H1 (cell line): ENCODE data around the gene ST8SIA3. TPM values are rescaled to one million over a fixed set of nuclear protein-coding genes. Genes with fewer than 3 reads are reported as not detected.
A peak's percentile ranks its signal among the peaks of the same experiment; 100 is the strongest.

ENCODE experiments used
- CTCF ChIA-PET: fragments of 300-600 bp; sonication (Branson Sonifier 250); formaldehyde crosslinking; loops from one replicate; lab custom pipeline; 2021; ENCODE audit not compliant: partially characterized antibody; lab: Charles Lee
- POLR2A ChIA-PET: fragments of 300-600 bp; sonication (Branson Sonifier 250); formaldehyde crosslinking; loops from one replicate; lab custom pipeline; 2021; ENCODE audit warnings: inconsistent platforms; ENCODE audit not compliant: partially characterized antibody; lab: Charles Lee
- DNase-seq, 2 experiments: peaks; one replicate each; pipeline versions ENCODE4 v3.0.0 to v3.0.0-alpha.2; 2010 to 2022; ENCODE audit warnings: low spot score in 2 of 2, low read depth in 1 of 2, mixed read lengths in 1 of 2
- FAIRE-seq: peaks from 2 replicates; lab custom pipeline; 2011; peaks lifted over from hg19 to GRCh38; lab: Jason Lieb, UNC
- H2AFZ ChIP-seq: 2 replicates; pipeline ENCODE4 v1.8.1; 2012; ENCODE audit warnings: low read length, inconsistent platforms
- H2AK5ac ChIP-seq: 2 replicates; pipeline ENCODE4 v1.6.1; 2013; ENCODE audit warnings: low read depth, low read length
- H2BK120ac ChIP-seq: replicated peaks from 2 replicates; pipeline ENCODE3; 2013; ENCODE audit warnings: low read depth, low read length, inconsistent platforms
- H2BK12ac ChIP-seq: 2 replicates; pipeline ENCODE4 v1.6.1; 2013; ENCODE audit warnings: low read depth, low read length
- H2BK15ac ChIP-seq: 2 replicates; pipeline ENCODE4 v1.6.1; 2013; ENCODE audit warnings: low read length
- H2BK20ac ChIP-seq: 2 replicates; pipeline ENCODE4 v1.6.1; 2013; ENCODE audit warnings: low read length
- H2BK5ac ChIP-seq: 2 replicates; pipeline ENCODE4 v1.6.1; 2013; ENCODE audit warnings: low read depth, low read length
- H3K14ac ChIP-seq: 2 replicates; pipeline ENCODE4 v1.6.1; 2013; ENCODE audit warnings: inconsistent platforms; ENCODE audit not compliant: insufficient read length
- H3K18ac ChIP-seq: 2 replicates; pipeline ENCODE4 v1.6.1; 2013; ENCODE audit warnings: low read length; ENCODE audit errors: extremely low read depth
- H3K23ac ChIP-seq: 2 replicates; pipeline ENCODE4 v1.6.1; 2013; ENCODE audit warnings: inconsistent platforms; ENCODE audit not compliant: insufficient read length
- H3K23me2 ChIP-seq: 2 replicates; pipeline ENCODE4 v1.6.1; 2013; ENCODE audit warnings: low read depth, low read length
- H3K27ac ChIP-seq: 2 replicates; pipeline ENCODE4 v1.6.1; 2011; ENCODE audit warnings: low read depth, low read length, inconsistent platforms
- H3K27me3 ChIP-seq, 4 experiments: replicated peaks in 1 of 4; 1 replicate in 1 of 4; 2 replicates in 3 of 4; pipeline versions ENCODE4 v1.6.1 to v1.8.1; 2011 to 2013; ENCODE audit warnings: low read length in 3 of 4, mild to moderate bottlenecking in 3 of 4, inconsistent platforms in 2 of 4, mixed read lengths in 2 of 4, moderate library complexity in 1 of 4; ENCODE audit not compliant: control insufficient read depth in 3 of 4, insufficient read depth in 3 of 4; ENCODE audit errors: extremely low read depth in 1 of 4
- H3K36me3 ChIP-seq, 4 experiments: 2 replicates each; pipeline versions ENCODE4 v1.6.1 to v1.8.1; 2011 to 2013; ENCODE audit warnings: mild to moderate bottlenecking in 4 of 4, low read length in 3 of 4, moderate library complexity in 2 of 4, control low read depth in 1 of 4, inconsistent platforms in 1 of 4; ENCODE audit not compliant: insufficient read depth in 4 of 4, control insufficient read depth in 2 of 4
- H3K4ac ChIP-seq: replicated peaks from 2 replicates; pipeline ENCODE3; 2013; ENCODE audit warnings: low read length, low read depth, mixed read lengths, inconsistent platforms; ENCODE audit not compliant: insufficient read length
- H3K4me1 ChIP-seq, 4 experiments: replicated peaks in 1 of 4; 1 replicate in 1 of 4; 2 replicates in 3 of 4; pipeline versions ENCODE4 v1.6.1 to v1.8.1; 2011 to 2013; ENCODE audit warnings: low read length in 3 of 4, inconsistent platforms in 2 of 4, mixed read lengths in 1 of 4; ENCODE audit not compliant: insufficient read depth in 4 of 4, control insufficient read depth in 3 of 4
- H3K4me2 ChIP-seq, 2 experiments: 2 replicates each; pipeline versions ENCODE4 v1.6.1 to v1.8.1; 2011 to 2013; ENCODE audit warnings: low read depth in 2 of 2, low read length in 2 of 2, control low read depth in 1 of 2, inconsistent platforms in 1 of 2, mild to moderate bottlenecking in 1 of 2; ENCODE audit not compliant: insufficient read depth in 1 of 2
- H3K4me3 ChIP-seq, 4 experiments: fragments of 200-600, 300-600 bp in 1 of 4; sonication (generic), shearing (Covaris generic), sonication (Bioruptor Twin) in 1 of 4; 2 replicates each; pipeline versions ENCODE4 v1.5.1 to v1.8.1; 2011 to 2016; ENCODE audit warnings: low read length in 4 of 4, low read depth in 3 of 4, control low read depth in 2 of 4, inconsistent platforms in 2 of 4, mild to moderate bottlenecking in 2 of 4, mixed read lengths in 1 of 4, moderate library complexity in 1 of 4; ENCODE audit not compliant: insufficient read depth in 2 of 4; ENCODE audit errors: extremely low read depth in 1 of 4
- H3K56ac ChIP-seq: replicated peaks from 2 replicates; pipeline ENCODE3; 2013; ENCODE audit warnings: low read depth, mild to moderate bottlenecking, mixed read lengths, low read length, inconsistent platforms; ENCODE audit not compliant: insufficient read length
- H3K79me1 ChIP-seq: 2 replicates; pipeline ENCODE4 v1.6.1; 2013; ENCODE audit warnings: low read depth, low read length, control low read depth
- H3K79me2 ChIP-seq, 2 experiments: 2 replicates each; pipeline versions ENCODE4 v1.6.1 to v1.8.1; 2012 to 2013; ENCODE audit warnings: low read length in 2 of 2, mild to moderate bottlenecking in 2 of 2, inconsistent platforms in 1 of 2; ENCODE audit not compliant: insufficient read depth in 2 of 2, control insufficient read depth in 1 of 2
- H3K9ac ChIP-seq, 4 experiments: replicated peaks in 1 of 4; 1 replicate in 1 of 4; 2 replicates in 3 of 4; pipeline versions ENCODE4 v1.6.1 to v1.8.1; 2011 to 2013; ENCODE audit warnings: low read depth in 3 of 4, low read length in 3 of 4, control low read depth in 2 of 4, mild to moderate bottlenecking in 2 of 4, moderate library complexity in 2 of 4, inconsistent platforms in 1 of 4; ENCODE audit errors: extremely low read depth in 1 of 4
- H3K9me3 ChIP-seq, 2 experiments: 2 replicates each; pipeline versions ENCODE4 v1.6.1 to v1.8.1; 2012 to 2013; ENCODE audit warnings: mild to moderate bottlenecking in 2 of 2, moderate library complexity in 2 of 2, control low read depth in 1 of 2, inconsistent platforms in 1 of 2, low read depth in 1 of 2, low read length in 1 of 2, mixed read lengths in 1 of 2; ENCODE audit not compliant: insufficient read depth in 2 of 2
- H4K20me1 ChIP-seq, 2 experiments: replicated peaks in 1 of 2; 2 replicates each; pipeline versions ENCODE3 to v1.8.1; 2011 to 2013; ENCODE audit warnings: inconsistent platforms in 2 of 2, low read length in 2 of 2, mild to moderate bottlenecking in 1 of 2; ENCODE audit not compliant: insufficient read depth in 2 of 2, control insufficient read depth in 1 of 2
- H4K5ac ChIP-seq: 2 replicates; pipeline ENCODE4 v1.6.1; 2013; ENCODE audit warnings: low read length, low read depth, mixed read lengths, inconsistent platforms; ENCODE audit not compliant: insufficient read length
- H4K8ac ChIP-seq: 2 replicates; pipeline ENCODE4 v1.8.0; 2013; ENCODE audit warnings: mild to moderate bottlenecking, moderate library complexity, low read length, inconsistent platforms; ENCODE audit not compliant: insufficient read depth; ENCODE audit errors: extremely low read depth
- H4K91ac ChIP-seq: replicated peaks from 2 replicates; pipeline ENCODE3; 2013; ENCODE audit warnings: low read length, mixed read lengths, inconsistent platforms; ENCODE audit not compliant: insufficient read length
- ASH2L ChIP-seq: fragments of 200-600, 300-600 bp; sonication (generic); IDR thresholded peaks from one replicate; pipeline ENCODE4 v1.7.1; 2017; ENCODE audit warnings: low read length
- BCL11A ChIP-seq, 2 experiments: IDR thresholded peaks; one replicate each; pipeline ENCODE4 v1.6.1; 2011; ENCODE audit warnings: low read depth in 2 of 2, low read length in 2 of 2, mild to moderate bottlenecking in 2 of 2
- CTBP2 ChIP-seq: IDR thresholded peaks from 2 replicates; pipeline ENCODE4 v1.7.0; 2011; ENCODE audit warnings: borderline replicate concordance, mild to moderate bottlenecking, moderate library complexity, mixed read lengths, low read length; ENCODE audit not compliant: insufficient read depth, insufficient read length
- EZH2 ChIP-seq: fragments of 200-600 bp; sonication (generic); IDR thresholded peaks from 2 replicates; pipeline ENCODE4 v1.7.1; 2012; ENCODE audit warnings: low read depth, mild to moderate bottlenecking, moderate library complexity, low read length, inconsistent platforms; ENCODE audit not compliant: severe bottlenecking
- KDM4A ChIP-seq: IDR thresholded peaks from one replicate; pipeline ENCODE4 v1.7.1; 2012; ENCODE audit warnings: low read depth, mild to moderate bottlenecking, moderate library complexity, low read length, inconsistent platforms; ENCODE audit not compliant: severe bottlenecking
- PHF8 ChIP-seq: fragments of 200-600 bp; sonication (generic); conservative IDR thresholded peaks from 2 replicates; pipeline ENCODE4 v1.7.1; 2012; ENCODE audit warnings: low read depth, mild to moderate bottlenecking, inconsistent platforms, low read length, moderate library complexity
- RBBP5 ChIP-seq: IDR thresholded peaks from 2 replicates; pipeline ENCODE4 v1.7.1; 2012; ENCODE audit warnings: low read depth, mild to moderate bottlenecking, inconsistent platforms, low read length, moderate library complexity, borderline replicate concordance
- RNF2 ChIP-seq: fragments of 200-900, 300-1000 bp; sonication (generic); IDR thresholded peaks from 2 replicates; pipeline ENCODE4 v1.7.1; 2016; ENCODE audit warnings: borderline replicate concordance, low read depth, mild to moderate bottlenecking, antibody characterized with exemption, low read length; ENCODE audit not compliant: poor library complexity, severe bottlenecking; ENCODE audit errors: missing control alignments
- SIN3A ChIP-seq, 2 experiments: IDR thresholded peaks in 1 of 2; conservative IDR thresholded peaks in 1 of 2; 2 replicates each; pipeline ENCODE4 v1.6.1; 2011 to 2012; ENCODE audit warnings: low read length in 2 of 2, improper control_type of control experiment in 1 of 2, low read depth in 1 of 2, mild to moderate bottlenecking in 1 of 2
- TCF12 ChIP-seq: IDR thresholded peaks from 2 replicates; pipeline ENCODE4 v1.6.1; 2011; ENCODE audit warnings: low read depth, mild to moderate bottlenecking, low read length
- WGBS, 2 experiments: shearing (Covaris generic) in 1 of 2; methylation state at CpG; one replicate each; pipeline versions ENCODE4 v1.1.6 to v1.1.7; 2013 to 2015; ENCODE audit warnings: low lambda C conversion rate in 2 of 2, mixed read lengths in 2 of 2, inconsistent platforms in 1 of 2, low coverage in 1 of 2, missing lambda C conversion rate in 1 of 2; ENCODE audit not compliant: insufficient replicate concordance in 2 of 2, insufficient coverage in 1 of 2, insufficient read length in 1 of 2; ENCODE audit errors: extremely low coverage in 1 of 2, missing lambda C conversion rate in 1 of 2; 5-methylcytosine and 5-hydroxymethylcytosine counted together
- polyA plus RNA-seq, 7 experiments: library from polyadenylated mRNA; depleted of rRNA in 3 of 7; stranded (reverse) in 5 of 7; unstranded in 2 of 7; fragments of >200 nt in 5 of 7; fragments of 200-250 nt in 2 of 7; gene quantifications; 1 replicate in 5 of 7; 2 replicates in 1 of 7; 4 replicates in 1 of 7; pipeline versions ENCODE4 v1.2.1 to v1.2.3, GENCODE V29; 2011 to 2013; ENCODE audit warnings: missing spikeins in 2 of 7, mixed read lengths in 2 of 7
- total RNA-seq: library from RNA; stranded (reverse); fragmentation: NEBNext Ultra II Directional; extraction: Animal tissue kit (Norgen Biotek cat#: 25700); gene quantifications from 2 replicates; pipeline ENCODE4 v1.2.1, GENCODE V29; 2021

The ST8SIA3 gene
- total and polyA plus RNA-seq, 2 of the 8 experiments (the other 6 are each of a cell fraction or from before 2014, with no cell fraction given), result 1.2 to 3.7 TPM

DNA sequence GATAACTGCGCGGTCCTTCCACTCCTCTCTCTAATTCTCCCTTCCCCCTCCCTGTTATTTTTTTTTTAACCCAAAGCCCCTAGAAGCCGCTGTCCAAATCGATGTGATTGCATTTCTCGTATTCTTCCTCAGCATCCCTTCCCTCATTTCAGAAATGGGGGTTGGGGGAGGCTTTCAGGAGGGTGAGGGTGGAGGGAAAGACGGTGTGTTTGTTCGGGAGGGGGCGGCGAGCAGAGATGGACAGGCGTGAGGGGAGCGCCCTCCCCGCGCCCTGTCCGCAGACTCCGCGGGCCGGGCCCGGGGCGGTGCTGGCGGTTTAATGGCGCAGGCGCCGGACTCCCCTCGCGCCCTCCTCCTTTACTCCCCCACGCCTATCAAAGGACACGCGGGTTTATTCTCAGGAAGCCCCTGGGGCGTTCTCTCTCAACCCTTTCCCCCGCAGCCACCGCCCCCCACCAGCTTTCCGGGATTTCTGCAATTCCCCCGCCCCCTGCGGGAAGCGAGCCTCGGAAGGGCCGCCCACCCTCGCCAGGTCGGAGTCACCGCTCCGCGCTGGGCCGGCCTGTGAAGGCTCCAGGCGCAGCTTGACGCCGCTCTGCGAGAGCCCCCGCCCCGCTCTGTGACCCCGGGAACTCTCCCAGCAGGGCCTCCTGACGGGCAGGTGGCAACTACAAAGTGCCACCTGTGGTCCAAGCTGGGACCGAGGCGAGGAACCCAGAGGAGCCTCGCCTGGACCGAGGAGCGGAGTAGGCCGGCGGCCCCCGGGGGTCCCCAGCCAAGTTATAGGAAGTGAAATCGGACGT, 981 bp downstream of the ST8SIA3 start:
- Histone ChIP-seq H3K36me3 (no peaks in the 10 kb centered on the region), H2BK12ac (no peak overlapping the region), H2BK15ac (no peak overlapping the region), H3K4ac (no peak overlapping the region), H3K56ac (no peak overlapping the region), H4K8ac (0 out of 2 replicates have a peak overlapping the region, but pooled peaks have one; percentile 37), H3K23ac (no peak overlapping the region), H3K9me3 (no peaks in the 10 kb centered on the region), H3K18ac (0 out of 2 replicates have a peak overlapping the region, but pooled peaks have one; percentile 64), H3K4me3 (peak overlapping the region; percentile 66 to 93 (median 82)), H2BK5ac (no peak overlapping the region), H3K79me1 (no peaks in the 10 kb centered on the region), H2BK20ac (no peak overlapping the region), H3K4me2 (peak overlapping the region; percentile 80 to 100), H4K91ac (no peak overlapping the region), H3K79me2 (no peaks in the 10 kb centered on the region), H4K20me1 (no peaks in the 10 kb centered on the region), H2AK5ac (no peak overlapping the region), H3K27me3 (peaks cover 0 to 11% (median 8%) of the 10 kb centered on the region in 4 experiments; a peak in 6 of 7 replicates), H3K9ac (no peak overlapping the region), H3K4me1 (peaks cover 0 to 8% (median 5%) of the 10 kb centered on the region in 4 experiments; a peak in 5 of 7 replicates), H3K14ac (no peak overlapping the region), H3K23me2 (peaks cover 14% of the 10 kb centered on the region; the same call in 1 of the 2 replicates), H2AFZ (peak overlapping the region; percentile 79), H3K27ac (no peak overlapping the region), H4K5ac (peak overlapping the region; percentile 71), H2BK120ac (no peak overlapping the region)
- FAIRE-seq (no peak), DNase-seq (no peak)
- POLR2A ChIA-PET, result interaction anchor here (0.6 to 1.8 kb wide), 4 partner anchors 74 to 992 kb away, joined by 3 to 6 read pairs (median 4); partner anchors contain the start of gene ONECUT2
- CTCF ChIA-PET, result interaction anchor here (0.7 to 1.1 kb wide), 2 partner anchors 93 to 206 kb away, joined by 4 to 6 read pairs; partner anchors contain the start of gene BOD1L2
- WGBS, 2 experiments, result 2% methylated on average over 35 of the region's 61 CpGs; no CpG with 5 or more reads in 1 of the 2 experiments
- TF ChIP-seq RBBP5 (0 out of 2 replicates have a peak, but pooled peaks have one; percentile 1), CTBP2 (peak; percentile 20), EZH2 (peak; percentile 53), TCF12 (no peak), KDM4A (peak; percentile 32), SIN3A (conservative IDR thresholded peaks at IDR 0.05 in 1 of 2, IDR thresholded peaks at IDR 0.05 in 1 of 2; ENCODE audit: low read depth in 1 of 2, low read length in 2 of 2) (peak in 1 of 2 experiments; percentile 77; a peak in 1 of 4 replicates), ASH2L (peak; percentile 59), BCL11A (IDR thresholded peaks at IDR 0.05; ENCODE audit: low read depth in 2 of 2, low read length in 2 of 2) (no peak), PHF8 (no peak), RNF2 (peak; percentile 53)
